ENCODE measurements around the gene PARVB.
"Not testable (repeated sequence)": the region's sequence is repeated elsewhere in the genome, so short reads cannot be mapped to it uniquely, and the experiment has no call there.

The PARVB gene

DNA sequence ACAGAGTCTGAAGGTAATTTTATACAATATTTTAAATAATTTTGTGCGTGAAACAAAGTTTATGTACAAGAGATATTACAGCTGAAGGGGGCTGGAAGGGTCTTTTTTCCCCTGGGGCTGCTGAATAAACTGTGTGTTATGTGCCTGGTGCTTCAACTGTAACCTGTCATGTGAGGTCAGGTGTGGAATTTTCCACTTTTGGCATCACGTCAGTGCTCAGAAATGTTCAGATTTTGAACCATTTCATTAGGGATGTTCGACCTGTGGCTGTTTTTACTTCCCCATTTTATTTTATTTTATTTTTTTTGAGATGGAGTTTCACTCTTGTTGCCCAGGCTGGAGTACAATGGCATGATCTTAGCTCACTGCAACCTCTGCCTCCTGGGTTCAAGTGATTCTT is 7.5 kb upstream of the PARVB start:
- H3K36me3 ChIP-seq (replicated peaks in 1 of 2; ENCODE audit: control insufficient read depth in 2 of 2, insufficient read depth in 2 of 2, low read length in 2 of 2); H3K9ac ChIP-seq (ENCODE audit: low read depth, low read length, poor library complexity); H3K14ac ChIP-seq (ENCODE audit: low read length); H2AK5ac ChIP-seq (ENCODE audit: low read depth, low read length); H4K8ac ChIP-seq (ENCODE audit: low read depth, low read length); DNase-seq (ENCODE audit: low spot score); H2AFZ ChIP-seq (ENCODE audit: low read length); H4K91ac ChIP-seq (ENCODE audit: low read depth, low read length, poor library complexity); H2BK12ac ChIP-seq (ENCODE audit: low read length); H3K27ac ChIP-seq (replicated peaks; ENCODE audit: low read length); H3K4me3 ChIP-seq (ENCODE audit: low read length in 2 of 2); H2BK5ac ChIP-seq (ENCODE audit: low read length); H3K9me3 ChIP-seq (replicated peaks in 1 of 2; ENCODE audit: control insufficient read depth in 2 of 2, insufficient read depth in 1 of 2, low read depth in 1 of 2, low read length in 2 of 2); H3K79me1 ChIP-seq (ENCODE audit: low read depth, low read length); H3K27me3 ChIP-seq (ENCODE audit: control insufficient read depth in 3 of 3, insufficient read depth in 3 of 3, low read depth in 1 of 3, low read length in 3 of 3); H3K4me2 ChIP-seq (ENCODE audit: insufficient read depth, low read length, poor library complexity, severe bottlenecking); H3K4me1 ChIP-seq (ENCODE audit: control insufficient read depth in 2 of 2, insufficient read depth in 1 of 2, low read depth in 1 of 2, low read length in 2 of 2); H2BK120ac ChIP-seq (ENCODE audit: low read depth, low read length); H2BK15ac ChIP-seq (ENCODE audit: low read length); H3K18ac ChIP-seq (ENCODE audit: low read length); H3K4ac ChIP-seq (ENCODE audit: low read length); H3K23ac ChIP-seq (ENCODE audit: low read depth, low read length, poor library complexity): not testable (repeated sequence)
- WGBS, 2 donors (ENCODE audit: extremely low coverage in 2 of 2, insufficient read length in 2 of 2, insufficient replicate concordance in 1 of 2) = no CpG with 5 or more reads among the region's 3 CpGs

GRCh38 chr22:44018594-44018993 is 5.5 kb upstream of the PARVB start:
- WGBS, 2 donors (ENCODE audit: extremely low coverage in 2 of 2, insufficient read length in 2 of 2, insufficient replicate concordance in 1 of 2) = no CpG with 5 or more reads among the region's 9 CpGs
- no peak overlapping the region for H2BK12ac ChIP-seq (ENCODE audit: low read length)
- DNase-seq (ENCODE audit: low spot score) = no peak

GRCh38 chr22:44019416-44019815 is 4.7 kb upstream of the PARVB start:
- H3K23ac ChIP-seq (ENCODE audit: low read depth, low read length, poor library complexity) = no peak overlapping the region
- H2BK5ac ChIP-seq (ENCODE audit: low read length) = no peak overlapping the region
- H3K18ac ChIP-seq (ENCODE audit: low read length) = no peak overlapping the region
- DNase-seq (ENCODE audit: low spot score) = no peak
- H3K4ac ChIP-seq (ENCODE audit: low read length) = no peak overlapping the region
- no peak overlapping the region for H2BK15ac ChIP-seq (ENCODE audit: low read length)
- no peak overlapping the region for H3K9ac ChIP-seq (ENCODE audit: low read depth, low read length, poor library complexity)
- no peak overlapping the region for H4K91ac ChIP-seq (ENCODE audit: low read depth, low read length, poor library complexity)
- no peak overlapping the region for H3K4me2 ChIP-seq (ENCODE audit: insufficient read depth, low read length, poor library complexity, severe bottlenecking)
- H3K27me3 ChIP-seq (ENCODE audit: control insufficient read depth in 3 of 3, insufficient read depth in 3 of 3, low read depth in 1 of 3, low read length in 3 of 3) = peaks cover 0 to 4% (median 0%) of the 10 kb centered on the region in 3 experiments
- H3K36me3 ChIP-seq (replicated peaks in 1 of 2; ENCODE audit: control insufficient read depth in 2 of 2, insufficient read depth in 2 of 2, low read length in 2 of 2) = no peaks in the 10 kb centered on the region
- no peak overlapping the region for H2BK120ac ChIP-seq (ENCODE audit: low read depth, low read length)
- no peak overlapping the region for H2AFZ ChIP-seq (ENCODE audit: low read length)
- no peak overlapping the region for H3K4me3 ChIP-seq (ENCODE audit: low read length in 2 of 2)
- H3K14ac ChIP-seq (ENCODE audit: low read length) = no peak overlapping the region
- peaks cover 2% of the 10 kb centered on the region for H3K79me1 ChIP-seq (ENCODE audit: low read depth, low read length)
- H2AK5ac ChIP-seq (ENCODE audit: low read depth, low read length) = no peak overlapping the region
- H3K9me3 ChIP-seq (replicated peaks in 1 of 2; ENCODE audit: control insufficient read depth in 2 of 2, insufficient read depth in 1 of 2, low read depth in 1 of 2, low read length in 2 of 2) = peaks cover 0 to 2% of the 10 kb centered on the region in 2 donors
- no peak overlapping the region for H4K8ac ChIP-seq (ENCODE audit: low read depth, low read length)
- H3K4me1 ChIP-seq (ENCODE audit: control insufficient read depth in 2 of 2, insufficient read depth in 1 of 2, low read depth in 1 of 2, low read length in 2 of 2) = peaks cover 0 to 5% of the 10 kb centered on the region in 2 donors
- H3K27ac ChIP-seq (replicated peaks; ENCODE audit: low read length) = no peak overlapping the region
- no peak overlapping the region for H2BK12ac ChIP-seq (ENCODE audit: low read length)
- WGBS, 2 donors (ENCODE audit: extremely low coverage in 2 of 2, insufficient read length in 2 of 2, insufficient replicate concordance in 1 of 2) = no CpG with 5 or more reads among the region's 10 CpGs

More at GRCh38 chr22:44018594-44018993, 5.5 kb upstream of the PARVB start:
- Histone ChIP-seq H3K9me3 (replicated peaks in 1 of 2; ENCODE audit: control insufficient read depth in 2 of 2, insufficient read depth in 1 of 2, low read depth in 1 of 2, low read length in 2 of 2) (peaks cover 0 to 2% of the 10 kb centered on the region in 2 donors), H2AFZ (ENCODE audit: low read length) (no peak overlapping the region), H3K79me1 (ENCODE audit: low read depth, low read length) (no peaks in the 10 kb centered on the region), H2AK5ac (ENCODE audit: low read depth, low read length) (no peak overlapping the region), H3K23ac (ENCODE audit: low read depth, low read length, poor library complexity) (no peak overlapping the region), H2BK5ac (ENCODE audit: low read length) (no peak overlapping the region), H3K14ac (ENCODE audit: low read length) (no peak overlapping the region), H2BK15ac (ENCODE audit: low read length) (no peak overlapping the region), H3K9ac (ENCODE audit: low read depth, low read length, poor library complexity) (no peak overlapping the region), H3K18ac (ENCODE audit: low read length) (no peak overlapping the region), H3K36me3 (replicated peaks in 1 of 2; ENCODE audit: control insufficient read depth in 2 of 2, insufficient read depth in 2 of 2, low read length in 2 of 2) (no peaks in the 10 kb centered on the region), H3K4ac (ENCODE audit: low read length) (no peak overlapping the region), H4K91ac (ENCODE audit: low read depth, low read length, poor library complexity) (no peak overlapping the region), H2BK120ac (ENCODE audit: low read depth, low read length) (no peak overlapping the region), H3K4me3 (ENCODE audit: low read length in 2 of 2) (no peak overlapping the region), H3K27ac (replicated peaks; ENCODE audit: low read length) (no peak overlapping the region), H3K27me3 (ENCODE audit: control insufficient read depth in 3 of 3, insufficient read depth in 3 of 3, low read depth in 1 of 3, low read length in 3 of 3) (peaks cover 0 to 2% (median 0%) of the 10 kb centered on the region in 3 experiments), H3K4me2 (ENCODE audit: insufficient read depth, low read length, poor library complexity, severe bottlenecking) (no peak overlapping the region), H3K4me1 (ENCODE audit: control insufficient read depth in 2 of 2, insufficient read depth in 1 of 2, low read depth in 1 of 2, low read length in 2 of 2) (peaks cover 0 to 2% of the 10 kb centered on the region in 2 donors), H4K8ac (ENCODE audit: low read depth, low read length) (no peak overlapping the region)

DNA sequence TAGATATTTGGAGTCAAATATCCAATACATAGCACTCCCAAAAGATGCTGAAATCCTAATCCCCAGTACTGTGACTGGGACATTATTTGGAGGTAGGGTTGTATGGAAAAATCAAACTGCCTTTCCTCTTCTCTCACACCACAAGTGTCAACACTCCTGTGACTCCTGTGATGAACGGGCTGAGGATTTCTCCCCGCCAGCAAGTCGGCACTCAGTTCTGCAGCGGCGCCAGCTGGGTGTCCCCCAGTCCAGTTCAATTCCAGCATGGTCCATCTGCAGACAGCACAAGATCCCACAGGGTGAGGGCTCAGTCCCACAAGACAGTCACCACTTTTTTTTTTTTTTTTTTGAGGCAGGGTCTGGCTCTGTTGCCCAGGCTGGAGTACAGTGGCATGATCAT is 4.3 kb upstream of the PARVB start:
- no peak overlapping the region for H4K91ac ChIP-seq (ENCODE audit: low read depth, low read length, poor library complexity)
- H3K9me3 ChIP-seq (replicated peaks in 1 of 2; ENCODE audit: control insufficient read depth in 2 of 2, insufficient read depth in 1 of 2, low read depth in 1 of 2, low read length in 2 of 2) = peaks cover 0 to 2% of the 10 kb centered on the region in 2 donors
- H3K27me3 ChIP-seq (ENCODE audit: control insufficient read depth in 3 of 3, insufficient read depth in 3 of 3, low read depth in 1 of 3, low read length in 3 of 3) = peaks cover 0 to 8% (median 0%) of the 10 kb centered on the region in 3 experiments
- no peak overlapping the region for H2AFZ ChIP-seq (ENCODE audit: low read length)
- H3K36me3 ChIP-seq (replicated peaks in 1 of 2; ENCODE audit: control insufficient read depth in 2 of 2, insufficient read depth in 2 of 2, low read length in 2 of 2) = no peaks in the 10 kb centered on the region
- no peak overlapping the region for H2BK120ac ChIP-seq (ENCODE audit: low read depth, low read length)
- H3K4ac ChIP-seq (ENCODE audit: low read length) = no peak overlapping the region
- no CpG with 5 or more reads among the region's 5 CpGs for WGBS, 2 donors (ENCODE audit: extremely low coverage in 2 of 2, insufficient read length in 2 of 2, insufficient replicate concordance in 1 of 2)
- DNase-seq (ENCODE audit: low spot score) = no peak
- peaks cover 2% of the 10 kb centered on the region for H3K79me1 ChIP-seq (ENCODE audit: low read depth, low read length)
- no peak overlapping the region for H3K14ac ChIP-seq (ENCODE audit: low read length)
- peaks cover 0 to 5% of the 10 kb centered on the region in 2 donors for H3K4me1 ChIP-seq (ENCODE audit: control insufficient read depth in 2 of 2, insufficient read depth in 1 of 2, low read depth in 1 of 2, low read length in 2 of 2)
- H3K9ac ChIP-seq (ENCODE audit: low read depth, low read length, poor library complexity) = no peak overlapping the region
- no peak overlapping the region for H3K23ac ChIP-seq (ENCODE audit: low read depth, low read length, poor library complexity)
- H2BK15ac ChIP-seq (ENCODE audit: low read length) = no peak overlapping the region
- no peak overlapping the region for H3K4me3 ChIP-seq (ENCODE audit: low read length in 2 of 2)
- no peak overlapping the region for H3K27ac ChIP-seq (replicated peaks; ENCODE audit: low read length)
- H3K18ac ChIP-seq (ENCODE audit: low read length) = no peak overlapping the region
- no peak overlapping the region for H4K8ac ChIP-seq (ENCODE audit: low read depth, low read length)
- H2AK5ac ChIP-seq (ENCODE audit: low read depth, low read length) = no peak overlapping the region
- no peak overlapping the region for H2BK12ac ChIP-seq (ENCODE audit: low read length)
- no peak overlapping the region for H3K4me2 ChIP-seq (ENCODE audit: insufficient read depth, low read length, poor library complexity, severe bottlenecking)
- no peak overlapping the region for H2BK5ac ChIP-seq (ENCODE audit: low read length)

All from neuronal stem cell (in vitro differentiated cells).